SK-N-SH treated with all-trans-retinoic acid at 6 μM for 48 hours (cell line): Measurements from ENCODE around the gene NGB.

Source experiments
- ATAC-seq: fragments of 200-7000 bp; cut with Tn5 transposase; 3 replicates; pipeline ENCODE4 v1.9.1; 2020; ENCODE audit warnings: mild to moderate bottlenecking, moderate library complexity
- ARNTL ChIP-seq: fragments of 450-650 bp; formaldehyde crosslinking; IDR thresholded peaks from 2 replicates; pipeline ENCODE4 v1.5.0; 2020; ENCODE audit warnings: low read depth, mild to moderate bottlenecking, moderate library complexity, borderline replicate concordance
- BACH2 ChIP-seq: fragments of 250-450 bp; sonication (Bioruptor Pico); IDR thresholded peaks from 2 replicates; pipeline ENCODE4 v1.9.0; 2021; ENCODE audit warnings: mild to moderate bottlenecking, borderline replicate concordance
- CSRNP3 ChIP-seq: fragments of 250-450 bp; sonication (Bioruptor Pico); IDR thresholded peaks from 2 replicates; pipeline ENCODE4 v1.5.1; 2021; ENCODE audit warnings: mild to moderate bottlenecking, moderate library complexity
- ESRRG ChIP-seq: fragments of 250-450 bp; sonication (Bioruptor Pico); IDR thresholded peaks from 2 replicates; pipeline ENCODE4 v1.6.1; 2021; ENCODE audit warnings: mild to moderate bottlenecking
- GLIS3 ChIP-seq: fragments of 250-450 bp; sonication (Bioruptor Pico); IDR thresholded peaks from 2 replicates; pipeline ENCODE4 v1.5.0; 2020; ENCODE audit warnings: mild to moderate bottlenecking, moderate library complexity
- ISL1 ChIP-seq: fragments of 250-450 bp; sonication (Bioruptor Pico); IDR thresholded peaks from 2 replicates; pipeline ENCODE4 v2.1.2; 2022; ENCODE audit warnings: mild to moderate bottlenecking, moderate library complexity
- OSR1 ChIP-seq: fragments of 250-450 bp; sonication (Bioruptor Pico); IDR thresholded peaks from 2 replicates; pipeline ENCODE4 v1.8.0; 2022; ENCODE audit warnings: moderate library complexity, mild to moderate bottlenecking, inconsistent platforms
- PPARA ChIP-seq: fragments of 250-450 bp; sonication (Bioruptor Pico); IDR thresholded peaks from 2 replicates; pipeline ENCODE4 v1.5.0; 2020; ENCODE audit warnings: mild to moderate bottlenecking, borderline replicate concordance
- RARB ChIP-seq: fragments of 250-450 bp; sonication (Bioruptor Pico); IDR thresholded peaks from 2 replicates; pipeline ENCODE4 v1.8.0; 2021; ENCODE audit warnings: mild to moderate bottlenecking, moderate library complexity
- SNAI2 ChIP-seq: fragments of 250-450 bp; sonication (Bioruptor Pico); IDR thresholded peaks from 2 replicates; pipeline ENCODE4 v1.5.0; 2020; ENCODE audit warnings: mild to moderate bottlenecking, moderate library complexity
- TOX ChIP-seq: fragments of 250-450 bp; sonication (Bioruptor Pico); IDR thresholded peaks from 2 replicates; pipeline ENCODE4 v1.8.0; 2021; ENCODE audit warnings: mild to moderate bottlenecking, moderate library complexity, borderline replicate concordance
- TSHZ2 ChIP-seq: fragments of 250-450 bp; sonication (Bioruptor Pico); IDR thresholded peaks from 2 replicates; pipeline ENCODE4 v1.5.0; 2020; ENCODE audit warnings: mild to moderate bottlenecking, moderate library complexity
- ZC3H10 ChIP-seq: fragments of 250-450 bp; sonication (Bioruptor Pico); IDR thresholded peaks from 2 replicates; pipeline ENCODE4 v1.5.1; 2021; ENCODE audit warnings: mild to moderate bottlenecking, moderate library complexity
- ZFP3 ChIP-seq: fragments of 250-450 bp; sonication (Bioruptor Pico); IDR thresholded peaks from 2 replicates; pipeline ENCODE4 v1.5.0; 2020; ENCODE audit warnings: mild to moderate bottlenecking, moderate library complexity
- ZFP30 ChIP-seq: fragments of 450-650 bp; formaldehyde crosslinking; IDR thresholded peaks from 2 replicates; pipeline ENCODE4 v1.5.0; 2022; ENCODE audit warnings: mild to moderate bottlenecking, moderate library complexity
- ZNF565 ChIP-seq: fragments of 450-650 bp; formaldehyde crosslinking; conservative IDR thresholded peaks from 2 replicates; pipeline ENCODE4 v1.5.0; 2020; ENCODE audit warnings: low read depth, mild to moderate bottlenecking, moderate library complexity
- ZNF70 ChIP-seq: fragments of 450-650 bp; formaldehyde crosslinking; IDR thresholded peaks from 2 replicates; pipeline ENCODE4 v1.5.0; 2020; ENCODE audit warnings: mild to moderate bottlenecking, moderate library complexity
- ZNF8 ChIP-seq: fragments of 450-650 bp; formaldehyde crosslinking; IDR thresholded peaks from 2 replicates; pipeline ENCODE4 v1.5.0; 2020; ENCODE audit warnings: mild to moderate bottlenecking, moderate library complexity
- TF ChIP-seq, protein P1 (sequence below): fragments of 250-450 bp; sonication (Bioruptor Pico); IDR thresholded peaks from 2 replicates; pipeline ENCODE4 v1.5.1; 2020; ENCODE audit warnings: low read depth, mild to moderate bottlenecking, moderate library complexity
- TF ChIP-seq, protein P2 (sequence below): fragments of 250-450 bp; sonication (Bioruptor Pico); IDR thresholded peaks from 2 replicates; pipeline ENCODE4 v1.8.0; 2020; ENCODE audit warnings: mild to moderate bottlenecking, moderate library complexity, borderline replicate concordance
- TF ChIP-seq, protein P3 (sequence below): fragments of 250-450 bp; sonication (Bioruptor Pico); IDR thresholded peaks from 2 replicates; pipeline ENCODE4 v1.8.0; 2021; ENCODE audit warnings: low read depth, mild to moderate bottlenecking, moderate library complexity, borderline replicate concordance

Gene NGB

GRCh38 chr14:77225254-77225653 lies 45.8 kb downstream of the NGB start:
- TF ChIP-seq RARB (CRISPR knock-in tag) (no peak), OSR1 (CRISPR knock-in tag) (no peak), CSRNP3 (CRISPR knock-in tag) (no peak), ISL1 (no peak), ZC3H10 (no peak), ESRRG (no peak), BACH2 (CRISPR knock-in tag) (no peak), ZNF8 (CRISPR knock-in tag) (no peak), PPARA (no peak), ZNF565 (no peak)
- TF ChIP-seq, protein P1, sequence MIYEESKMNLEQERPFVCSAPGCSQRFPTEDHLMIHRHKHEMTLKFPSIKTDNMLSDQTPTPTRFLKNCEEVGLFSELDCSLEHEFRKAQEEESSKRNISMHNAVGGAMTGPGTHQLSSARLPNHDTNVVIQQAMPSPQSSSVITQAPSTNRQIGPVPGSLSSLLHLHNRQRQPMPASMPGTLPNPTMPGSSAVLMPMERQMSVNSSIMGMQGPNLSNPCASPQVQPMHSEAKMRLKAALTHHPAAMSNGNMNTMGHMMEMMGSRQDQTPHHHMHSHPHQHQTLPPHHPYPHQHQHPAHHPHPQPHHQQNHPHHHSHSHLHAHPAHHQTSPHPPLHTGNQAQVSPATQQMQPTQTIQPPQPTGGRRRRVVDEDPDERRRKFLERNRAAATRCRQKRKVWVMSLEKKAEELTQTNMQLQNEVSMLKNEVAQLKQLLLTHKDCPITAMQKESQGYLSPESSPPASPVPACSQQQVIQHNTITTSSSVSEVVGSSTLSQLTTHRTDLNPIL, result no peak
- TF ChIP-seq, protein P2, sequence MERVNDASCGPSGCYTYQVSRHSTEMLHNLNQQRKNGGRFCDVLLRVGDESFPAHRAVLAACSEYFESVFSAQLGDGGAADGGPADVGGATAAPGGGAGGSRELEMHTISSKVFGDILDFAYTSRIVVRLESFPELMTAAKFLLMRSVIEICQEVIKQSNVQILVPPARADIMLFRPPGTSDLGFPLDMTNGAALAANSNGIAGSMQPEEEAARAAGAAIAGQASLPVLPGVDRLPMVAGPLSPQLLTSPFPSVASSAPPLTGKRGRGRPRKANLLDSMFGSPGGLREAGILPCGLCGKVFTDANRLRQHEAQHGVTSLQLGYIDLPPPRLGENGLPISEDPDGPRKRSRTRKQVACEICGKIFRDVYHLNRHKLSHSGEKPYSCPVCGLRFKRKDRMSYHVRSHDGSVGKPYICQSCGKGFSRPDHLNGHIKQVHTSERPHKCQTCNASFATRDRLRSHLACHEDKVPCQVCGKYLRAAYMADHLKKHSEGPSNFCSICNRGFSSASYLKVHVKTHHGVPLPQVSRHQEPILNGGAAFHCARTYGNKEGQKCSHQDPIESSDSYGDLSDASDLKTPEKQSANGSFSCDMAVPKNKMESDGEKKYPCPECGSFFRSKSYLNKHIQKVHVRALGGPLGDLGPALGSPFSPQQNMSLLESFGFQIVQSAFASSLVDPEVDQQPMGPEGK (CRISPR knock-in tag), result no peak
- ATAC-seq, result no peak

DNA sequence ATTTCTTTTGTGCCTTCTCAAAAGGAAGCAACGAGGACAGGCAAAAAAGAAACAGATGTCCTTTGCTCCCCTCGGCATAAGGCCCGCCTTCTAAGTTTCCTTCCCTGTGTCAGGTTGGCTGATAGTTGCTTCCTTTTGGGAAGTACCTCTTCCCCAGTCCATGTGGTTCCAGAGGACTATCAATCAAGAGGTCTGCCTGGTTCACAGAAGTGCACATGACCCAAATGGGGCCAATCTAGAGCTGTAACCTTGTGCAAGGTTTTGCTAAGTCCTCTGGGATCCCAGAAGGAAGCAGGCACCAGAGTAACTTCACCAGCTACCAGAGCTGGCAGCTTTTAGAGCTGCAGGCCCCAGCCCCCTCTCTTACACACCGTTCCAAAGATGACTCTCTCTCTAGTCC lies 46.8 kb downstream of the NGB start:
- TF ChIP-seq TOX (CRISPR knock-in tag), result no peak
- TF ChIP-seq OSR1 (CRISPR knock-in tag), result no peak
- TF ChIP-seq PPARA, result no peak
- TF ChIP-seq ZNF565, result no peak
- no peak for ATAC-seq

DNA sequence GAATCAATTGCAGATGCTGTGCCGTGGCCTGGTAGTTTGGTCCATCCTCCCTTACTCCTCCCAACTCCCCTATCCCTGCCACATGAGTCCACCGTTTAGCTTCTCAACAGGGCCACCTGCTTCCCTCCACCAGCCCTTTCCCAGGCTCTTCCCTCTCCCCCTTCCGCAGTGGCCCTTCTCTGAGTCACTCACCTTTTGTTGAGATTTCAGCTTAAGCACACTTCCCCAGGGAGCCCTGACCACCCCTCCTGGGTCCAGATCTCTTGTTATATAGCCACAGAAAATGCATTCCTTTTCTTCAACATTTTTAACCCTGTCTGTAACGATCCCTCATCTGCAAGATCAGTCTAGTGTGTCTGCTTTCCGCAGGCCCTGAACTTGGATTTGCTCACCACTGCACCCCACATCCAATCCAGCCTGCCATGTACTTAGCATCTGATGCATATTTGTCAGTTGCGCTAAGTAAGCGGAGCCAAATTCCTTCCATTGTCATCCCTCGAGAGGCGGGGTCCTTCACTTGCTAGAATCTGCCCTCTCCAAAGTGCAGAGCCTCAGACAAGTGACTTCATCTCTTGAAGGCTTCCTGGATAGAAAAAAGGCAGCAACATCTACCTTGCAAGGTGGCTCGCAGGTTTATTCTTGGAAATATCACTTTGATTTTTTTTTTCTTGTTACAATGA lies 48.3 kb downstream of the NGB start:
- TF ChIP-seq SNAI2 (CRISPR knock-in tag), result no peak
- TF ChIP-seq ZNF70 (CRISPR knock-in tag), result peak; percentile 70
- no peak for TF ChIP-seq ZNF565
- TF ChIP-seq, all 23 proteins: peak for 1
- no peak for ATAC-seq

DNA sequence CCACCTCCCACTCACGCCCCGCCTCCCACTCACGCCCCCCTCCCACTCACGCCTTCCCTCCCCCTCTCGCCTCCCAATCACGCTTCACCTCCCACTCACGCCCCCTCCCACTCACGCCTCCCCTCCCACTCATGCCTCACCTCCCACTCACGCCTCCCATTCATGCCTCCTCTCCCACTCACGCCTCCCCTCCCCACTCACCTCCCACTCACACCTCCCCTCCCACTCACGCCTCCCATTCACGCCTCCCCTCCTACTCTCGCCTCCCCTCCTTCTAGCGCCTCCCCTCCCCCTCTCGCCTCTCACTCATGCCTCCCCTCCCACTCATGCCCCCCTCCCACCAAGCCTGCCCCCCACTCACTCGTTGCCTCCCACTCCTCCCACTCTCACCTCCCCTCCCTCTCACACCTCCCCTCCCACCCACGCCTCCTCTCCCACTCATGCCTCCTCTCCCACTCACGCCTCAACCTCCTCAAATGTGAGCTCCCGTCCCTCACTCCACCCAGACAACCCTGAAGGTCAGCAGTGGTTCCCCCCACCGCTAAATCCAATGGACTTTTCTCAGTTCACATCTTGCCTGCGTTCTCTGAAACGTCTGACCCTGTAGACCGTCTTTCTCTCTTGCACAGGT lies 49.6 kb downstream of the NGB start:
- ATAC-seq, result no peak
- TF ChIP-seq TOX (CRISPR knock-in tag), result no peak
- TF ChIP-seq ESRRG, result no peak
- TF ChIP-seq PPARA, result no peak
- no peak for TF ChIP-seq GLIS3 (CRISPR knock-in tag)
- TF ChIP-seq, protein P2 (CRISPR knock-in tag), result no peak
- TF ChIP-seq TSHZ2 (CRISPR knock-in tag), result no peak
- TF ChIP-seq RARB (CRISPR knock-in tag), result no peak
- TF ChIP-seq ISL1, result no peak
- TF ChIP-seq ARNTL (CRISPR knock-in tag), result no peak
- TF ChIP-seq, protein P1, result no peak
- TF ChIP-seq ZFP3 (CRISPR knock-in tag), result no peak
- no peak for TF ChIP-seq CSRNP3 (CRISPR knock-in tag)
- no peak for TF ChIP-seq ZFP30 (CRISPR knock-in tag)
- TF ChIP-seq, protein P3, sequence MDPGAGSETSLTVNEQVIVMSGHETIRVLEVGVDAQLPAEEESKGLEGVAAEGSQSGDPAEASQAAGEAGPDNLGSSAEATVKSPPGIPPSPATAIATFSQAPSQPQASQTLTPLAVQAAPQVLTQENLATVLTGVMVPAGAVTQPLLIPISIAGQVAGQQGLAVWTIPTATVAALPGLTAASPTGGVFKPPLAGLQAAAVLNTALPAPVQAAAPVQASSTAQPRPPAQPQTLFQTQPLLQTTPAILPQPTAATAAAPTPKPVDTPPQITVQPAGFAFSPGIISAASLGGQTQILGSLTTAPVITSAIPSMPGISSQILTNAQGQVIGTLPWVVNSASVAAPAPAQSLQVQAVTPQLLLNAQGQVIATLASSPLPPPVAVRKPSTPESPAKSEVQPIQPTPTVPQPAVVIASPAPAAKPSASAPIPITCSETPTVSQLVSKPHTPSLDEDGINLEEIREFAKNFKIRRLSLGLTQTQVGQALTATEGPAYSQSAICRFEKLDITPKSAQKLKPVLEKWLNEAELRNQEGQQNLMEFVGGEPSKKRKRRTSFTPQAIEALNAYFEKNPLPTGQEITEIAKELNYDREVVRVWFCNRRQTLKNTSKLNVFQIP (CRISPR knock-in tag), result no peak
- TF ChIP-seq ZNF8 (CRISPR knock-in tag), result no peak
